ENCODE results near the gene POLR2H.

The POLR2H gene

GRCh38 chr3:184361532-184361931 is at the start of gene POLR2H, which contains the start of gene CLCN2:
TSS of gene POLR2H (plus strand) at chr3:184361710. CDS start at chr3:184363493, 1,783 bp downstream.
TSS of gene CLCN2 (minus strand) at chr3:184361605. CDS start at chr3:184361479, 126 bp downstream.
- DNase-seq (ENCODE audit: low spot score) (peak; percentile 33), FAIRE-seq (no peak)

GRCh38 chr3:184314363-184314699 is 47.2 kb upstream of the POLR2H start, which contains the start of gene EIF4G1:
TSS of gene EIF4G1 (plus strand) at chr3:184314606. CDS start at chr3:184315797, 1,191 bp downstream.
- DNase-seq (ENCODE audit: low spot score) (peak; percentile 84), FAIRE-seq (no peak)

- FAIRE-seq = no peak
These were observed 46.6 kb upstream of the POLR2H start for GRCh38 chr3:184314700-184315542.

GRCh38 chr3:184315543-184315867 is 46.0 kb upstream of the POLR2H start:
- DNase-seq (ENCODE audit: low spot score) = no peak
- FAIRE-seq = no peak

More at GRCh38 chr3:184314700-184315542, 46.6 kb upstream of the POLR2H start:
- DNase-seq (ENCODE audit: low spot score) = peak; percentile 34

DNA sequence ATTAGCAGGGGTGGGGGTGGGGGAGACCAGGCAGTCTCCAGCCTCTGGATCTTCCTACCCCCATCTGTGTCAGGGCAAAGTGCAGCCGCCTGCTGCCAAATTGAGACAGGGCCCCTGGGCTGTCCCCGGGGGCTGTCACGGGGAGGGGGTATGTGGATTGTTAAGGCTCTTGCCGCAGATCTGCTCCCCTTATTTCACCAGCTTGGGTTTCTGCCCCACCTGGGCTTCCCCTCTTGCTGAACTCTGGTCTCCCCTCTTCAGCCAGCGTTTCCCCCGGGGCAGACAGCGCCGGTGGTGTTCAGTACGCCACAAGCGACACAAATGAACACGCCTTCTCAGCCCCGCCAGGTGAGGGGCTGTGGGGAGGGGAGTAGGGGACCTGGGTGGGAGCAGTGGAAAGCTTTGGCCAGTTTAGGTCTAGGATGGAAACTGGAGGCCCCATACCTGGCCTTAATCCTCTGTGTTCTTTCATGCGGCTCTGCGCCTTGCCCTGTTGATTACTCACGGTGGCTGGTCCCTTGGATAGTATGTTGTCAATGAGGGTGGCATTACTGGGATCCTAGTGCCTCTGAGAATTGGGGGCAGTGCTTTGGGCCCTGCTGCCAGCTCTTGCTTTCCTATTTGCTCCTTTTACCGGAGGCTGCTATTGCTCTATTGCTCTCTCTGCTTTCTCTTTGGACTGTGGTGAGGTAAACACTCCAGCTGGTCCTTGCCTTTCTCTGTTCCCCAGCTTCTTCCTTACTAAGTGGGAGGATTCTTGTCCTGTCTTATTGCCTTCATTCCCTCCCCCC is 45.4 kb upstream of the POLR2H start:
- DNase-seq (ENCODE audit: low spot score) (peak; percentile 6), FAIRE-seq (no peak)

- no peak for DNase-seq (ENCODE audit: low spot score)
- FAIRE-seq = no peak
These were observed 44.7 kb upstream of the POLR2H start for GRCh38 chr3:184316792-184317191.

DNA sequence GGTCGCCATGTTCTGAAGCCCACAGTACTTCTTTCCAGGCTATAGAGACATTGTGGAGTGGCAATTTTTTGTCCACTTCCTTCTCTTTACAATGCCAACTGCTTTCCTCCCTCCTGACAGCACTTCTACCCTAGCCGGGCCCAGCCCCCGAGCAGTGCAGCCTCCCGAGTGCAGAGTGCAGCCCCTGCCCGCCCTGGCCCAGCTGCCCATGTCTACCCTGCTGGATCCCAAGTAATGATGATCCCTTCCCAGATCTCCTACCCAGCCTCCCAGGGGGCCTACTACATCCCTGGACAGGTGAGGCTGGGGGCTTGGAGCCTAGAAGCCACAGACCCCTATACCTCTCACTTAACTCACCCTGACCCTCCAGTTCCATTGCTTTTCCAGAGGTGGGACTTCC is 44.3 kb upstream of the POLR2H start:
- no peak for DNase-seq (ENCODE audit: low spot score)

DNA sequence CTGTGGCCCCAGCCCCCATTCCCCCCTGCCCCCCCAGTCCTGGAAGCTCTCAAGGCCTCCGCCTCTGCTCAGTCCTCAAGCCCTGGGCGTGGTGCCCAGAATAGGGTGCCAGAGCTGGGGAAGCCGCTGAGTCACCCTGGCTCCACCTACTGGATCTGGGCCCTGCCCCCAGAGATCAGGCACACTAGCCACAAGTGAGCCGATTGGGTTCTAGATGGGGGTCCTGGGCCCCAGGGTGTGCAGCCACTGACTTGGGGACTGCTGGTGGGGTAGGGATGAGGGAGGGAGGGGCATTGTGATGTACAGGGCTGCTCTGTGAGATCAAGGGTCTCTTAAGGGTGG is 41.4 kb upstream of the POLR2H start:
- DNase-seq (ENCODE audit: low spot score) = peak; percentile 86
- FAIRE-seq = peak; percentile 35

More for the DNA sequence above, 44.3 kb upstream of the POLR2H start:
- no peak for FAIRE-seq

- no peak for DNase-seq (ENCODE audit: low spot score)
- FAIRE-seq = no peak
These were observed 39.8 kb upstream of the POLR2H start for GRCh38 chr3:184321666-184322065.

- DNase-seq (ENCODE audit: low spot score) = no peak
- FAIRE-seq = no peak
These were observed 38.6 kb upstream of the POLR2H start for GRCh38 chr3:184322731-184323487.

DNA sequence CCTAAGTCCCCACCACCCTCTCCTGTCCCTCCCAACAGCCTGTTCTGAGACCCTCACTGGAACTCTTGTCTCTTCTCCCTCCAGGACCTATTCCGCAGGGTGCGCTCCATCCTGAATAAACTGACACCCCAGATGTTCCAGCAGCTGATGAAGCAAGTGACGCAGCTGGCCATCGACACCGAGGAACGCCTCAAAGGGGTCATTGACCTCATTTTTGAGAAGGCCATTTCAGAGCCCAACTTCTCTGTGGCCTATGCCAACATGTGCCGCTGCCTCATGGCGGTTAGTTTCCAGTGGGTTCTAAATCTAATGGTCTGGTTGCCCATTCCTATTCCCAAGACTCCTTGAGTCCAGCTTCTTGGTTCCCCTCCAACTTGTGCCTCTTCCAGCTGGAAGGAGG is 37.8 kb upstream of the POLR2H start:
- FAIRE-seq (no peak), DNase-seq (ENCODE audit: low spot score) (no peak)

DNA sequence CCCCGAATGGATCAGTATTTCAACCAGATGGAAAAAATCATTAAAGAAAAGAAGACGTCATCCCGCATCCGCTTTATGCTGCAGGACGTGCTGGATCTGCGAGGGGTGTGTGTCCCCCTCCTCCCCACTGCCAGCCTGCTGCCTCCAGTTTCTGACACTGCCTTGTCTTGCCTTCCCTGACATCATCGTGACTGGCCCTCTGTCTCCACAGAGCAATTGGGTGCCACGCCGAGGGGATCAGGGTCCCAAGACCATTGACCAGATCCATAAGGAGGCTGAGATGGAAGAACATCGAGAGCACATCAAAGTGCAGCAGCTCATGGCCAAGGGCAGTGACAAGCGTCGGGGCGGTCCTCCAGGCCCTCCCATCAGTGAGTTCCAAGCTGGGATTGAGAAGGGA is 36.2 kb upstream of the POLR2H start:
- DNase-seq (ENCODE audit: low spot score) = no peak
- FAIRE-seq = no peak

DNA sequence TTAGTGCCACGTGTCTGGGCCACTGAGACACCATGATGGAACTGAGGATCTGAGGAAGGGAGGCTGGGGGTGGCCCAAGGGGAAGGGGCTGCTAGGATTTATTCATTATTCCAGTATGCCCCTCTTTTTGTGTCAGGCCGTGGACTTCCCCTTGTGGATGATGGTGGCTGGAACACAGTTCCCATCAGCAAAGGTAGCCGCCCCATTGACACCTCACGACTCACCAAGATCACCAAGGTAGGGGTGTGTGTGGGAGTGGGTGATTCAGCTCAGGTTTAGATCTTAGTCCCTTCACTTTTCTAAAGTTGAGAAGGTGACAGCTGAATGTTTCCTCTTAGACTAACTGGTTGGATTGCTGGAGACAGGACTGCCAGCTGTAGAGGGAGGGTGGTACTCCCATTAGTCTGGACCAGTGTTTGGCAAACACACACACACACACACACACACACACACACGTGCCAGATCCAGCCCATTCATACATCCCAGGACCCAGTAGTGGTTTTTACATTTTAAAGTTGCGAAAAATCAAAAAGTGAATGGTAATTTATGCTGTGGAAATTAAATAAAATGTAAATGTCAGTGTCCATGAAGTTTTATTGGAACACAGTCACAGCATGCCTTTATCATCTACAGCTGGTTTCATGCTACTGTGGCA is 35.7 kb upstream of the POLR2H start:
- FAIRE-seq (no peak), DNase-seq (ENCODE audit: low spot score) (no peak)

- no peak for DNase-seq (ENCODE audit: low spot score)
These were observed 34.3 kb upstream of the POLR2H start for GRCh38 chr3:184327171-184327570.

DNA sequence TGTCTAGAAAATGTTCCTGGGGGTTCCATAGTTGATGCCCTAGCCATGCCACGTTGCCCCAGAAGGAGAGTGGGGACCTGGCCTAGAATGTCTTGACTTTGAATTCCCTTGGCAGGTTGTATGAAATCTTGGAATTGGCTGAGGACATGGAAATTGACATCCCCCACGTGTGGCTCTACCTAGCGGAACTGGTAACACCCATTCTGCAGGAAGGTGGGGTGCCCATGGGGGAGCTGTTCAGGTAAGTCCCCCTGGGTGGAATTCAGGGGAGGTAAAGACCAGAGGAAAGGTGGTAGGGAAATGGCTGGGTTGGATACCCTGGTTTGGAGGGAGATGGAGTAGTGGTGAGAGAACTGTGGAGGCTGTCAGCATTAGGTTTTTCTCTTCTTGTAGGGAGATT is 33.0 kb upstream of the POLR2H start:
- no peak for FAIRE-seq
- DNase-seq (ENCODE audit: low spot score) = no peak

More at GRCh38 chr3:184327171-184327570, 34.3 kb upstream of the POLR2H start:
- no peak for FAIRE-seq

DNA sequence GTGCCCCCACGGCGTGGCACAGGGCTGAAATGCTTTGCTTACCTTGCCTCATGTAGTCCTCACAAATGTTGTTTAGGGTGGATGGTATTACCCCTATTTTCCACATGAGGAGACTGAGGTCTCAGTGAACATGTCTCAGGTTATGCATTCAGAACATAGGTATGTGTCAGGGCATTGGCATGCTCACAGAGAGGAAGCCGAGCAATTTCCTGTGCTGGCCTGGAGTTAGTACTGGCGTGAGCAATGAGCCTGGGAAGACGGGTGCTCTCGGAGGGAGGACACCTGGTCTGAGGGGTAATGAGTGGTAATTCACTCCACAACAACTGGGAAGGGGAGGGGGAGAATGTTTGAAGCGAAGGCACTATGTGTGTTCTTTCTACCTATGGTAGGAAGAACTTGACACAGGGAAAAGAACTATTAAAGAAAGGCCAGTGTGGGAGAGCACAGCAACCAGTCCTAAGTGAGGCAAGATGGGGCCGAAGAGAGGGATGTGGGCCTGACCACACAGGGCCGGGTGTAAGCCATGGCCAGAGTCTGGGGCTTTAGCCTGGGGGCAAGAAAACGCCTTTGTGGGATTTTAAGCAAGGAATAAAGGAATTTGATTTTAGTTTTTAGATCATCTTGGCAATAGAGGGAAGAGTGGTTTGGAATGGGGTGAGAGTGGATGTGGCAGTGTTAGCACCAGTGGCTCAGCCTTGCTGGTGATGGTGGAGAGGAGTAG is 29.0 kb upstream of the POLR2H start:
- peak; percentile 89 for DNase-seq (ENCODE audit: low spot score)
- FAIRE-seq = peak; percentile 82

- FAIRE-seq = no peak
- no peak for DNase-seq (ENCODE audit: low spot score)
These were observed 28.3 kb upstream of the POLR2H start for GRCh38 chr3:184333190-184333589.

GRCh38 chr3:184333700-184334099 is 27.8 kb upstream of the POLR2H start:
- DNase-seq (ENCODE audit: low spot score) (no peak), FAIRE-seq (no peak)

DNA sequence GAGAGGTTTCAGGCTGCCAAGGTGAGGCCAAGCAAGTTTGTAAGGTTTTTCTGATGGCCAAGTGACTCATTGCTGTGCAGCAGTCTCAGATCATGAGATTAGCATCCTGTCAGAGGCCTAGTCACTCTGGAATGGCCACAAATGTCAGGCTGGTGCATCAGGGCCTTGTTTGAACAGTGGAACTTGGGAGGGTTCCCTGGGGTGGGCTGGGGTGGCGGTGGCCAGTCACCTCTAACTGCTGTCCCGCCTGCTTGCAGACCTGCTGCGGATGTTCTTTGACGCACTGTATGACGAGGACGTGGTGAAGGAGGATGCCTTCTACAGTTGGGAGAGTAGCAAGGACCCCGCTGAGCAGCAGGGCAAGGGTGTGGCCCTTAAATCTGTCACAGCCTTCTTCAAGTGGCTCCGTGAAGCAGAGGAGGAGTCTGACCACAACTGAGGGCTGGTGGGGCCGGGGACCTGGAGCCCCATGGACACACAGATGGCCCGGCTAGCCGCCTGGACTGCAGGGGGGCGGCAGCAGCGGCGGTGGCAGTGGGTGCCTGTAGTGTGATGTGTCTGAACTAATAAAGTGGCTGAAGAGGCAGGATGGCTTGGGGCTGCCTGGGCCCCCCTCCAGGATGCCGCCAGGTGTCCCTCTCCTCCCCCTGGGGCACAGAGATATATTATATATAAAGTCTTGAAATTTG is 26.9 kb upstream of the POLR2H start:
- DNase-seq (ENCODE audit: low spot score) = peak; percentile 91
- FAIRE-seq = peak; percentile 79

GRCh38 chr3:184335291-184335660 is 26.2 kb upstream of the POLR2H start:
- FAIRE-seq (no peak), DNase-seq (ENCODE audit: low spot score) (no peak)
